GM12873 (cell line): ENCODE measurements around the gene MICOS13.
A peak's percentile ranks its signal among the peaks of the same experiment; 100 is the strongest.

Experiments used
- TF ChIP-seq, protein P1 (sequence below): IDR thresholded peaks from 2 replicates; pipeline ENCODE4 v1.5.1; 2012; ENCODE audit warnings: low read depth, mild to moderate bottlenecking, moderate library complexity, low read length, control low read depth; ENCODE audit not compliant: insufficient read depth; ENCODE audit errors: missing control alignments

MICOS13 gene

DNA sequence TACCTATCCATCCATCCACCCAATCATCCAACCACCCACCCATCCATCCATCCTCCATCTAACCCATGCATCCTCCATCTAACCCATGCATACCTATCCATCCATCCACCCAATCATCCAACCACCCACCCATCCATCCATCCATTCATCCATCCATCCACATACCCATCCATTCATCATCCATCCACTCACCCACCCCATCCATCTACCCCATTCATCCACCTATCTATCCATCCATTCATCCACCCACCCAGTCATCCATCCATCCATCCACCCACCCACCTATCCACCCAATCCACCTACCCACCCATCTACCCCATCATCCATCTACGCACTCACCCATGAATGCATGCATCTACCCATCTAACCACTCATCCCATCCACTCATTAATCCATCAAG, 6.6 kb downstream of the MICOS13 start:
- TF ChIP-seq, protein P1, sequence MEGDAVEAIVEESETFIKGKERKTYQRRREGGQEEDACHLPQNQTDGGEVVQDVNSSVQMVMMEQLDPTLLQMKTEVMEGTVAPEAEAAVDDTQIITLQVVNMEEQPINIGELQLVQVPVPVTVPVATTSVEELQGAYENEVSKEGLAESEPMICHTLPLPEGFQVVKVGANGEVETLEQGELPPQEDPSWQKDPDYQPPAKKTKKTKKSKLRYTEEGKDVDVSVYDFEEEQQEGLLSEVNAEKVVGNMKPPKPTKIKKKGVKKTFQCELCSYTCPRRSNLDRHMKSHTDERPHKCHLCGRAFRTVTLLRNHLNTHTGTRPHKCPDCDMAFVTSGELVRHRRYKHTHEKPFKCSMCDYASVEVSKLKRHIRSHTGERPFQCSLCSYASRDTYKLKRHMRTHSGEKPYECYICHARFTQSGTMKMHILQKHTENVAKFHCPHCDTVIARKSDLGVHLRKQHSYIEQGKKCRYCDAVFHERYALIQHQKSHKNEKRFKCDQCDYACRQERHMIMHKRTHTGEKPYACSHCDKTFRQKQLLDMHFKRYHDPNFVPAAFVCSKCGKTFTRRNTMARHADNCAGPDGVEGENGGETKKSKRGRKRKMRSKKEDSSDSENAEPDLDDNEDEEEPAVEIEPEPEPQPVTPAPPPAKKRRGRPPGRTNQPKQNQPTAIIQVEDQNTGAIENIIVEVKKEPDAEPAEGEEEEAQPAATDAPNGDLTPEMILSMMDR = no peak

DNA sequence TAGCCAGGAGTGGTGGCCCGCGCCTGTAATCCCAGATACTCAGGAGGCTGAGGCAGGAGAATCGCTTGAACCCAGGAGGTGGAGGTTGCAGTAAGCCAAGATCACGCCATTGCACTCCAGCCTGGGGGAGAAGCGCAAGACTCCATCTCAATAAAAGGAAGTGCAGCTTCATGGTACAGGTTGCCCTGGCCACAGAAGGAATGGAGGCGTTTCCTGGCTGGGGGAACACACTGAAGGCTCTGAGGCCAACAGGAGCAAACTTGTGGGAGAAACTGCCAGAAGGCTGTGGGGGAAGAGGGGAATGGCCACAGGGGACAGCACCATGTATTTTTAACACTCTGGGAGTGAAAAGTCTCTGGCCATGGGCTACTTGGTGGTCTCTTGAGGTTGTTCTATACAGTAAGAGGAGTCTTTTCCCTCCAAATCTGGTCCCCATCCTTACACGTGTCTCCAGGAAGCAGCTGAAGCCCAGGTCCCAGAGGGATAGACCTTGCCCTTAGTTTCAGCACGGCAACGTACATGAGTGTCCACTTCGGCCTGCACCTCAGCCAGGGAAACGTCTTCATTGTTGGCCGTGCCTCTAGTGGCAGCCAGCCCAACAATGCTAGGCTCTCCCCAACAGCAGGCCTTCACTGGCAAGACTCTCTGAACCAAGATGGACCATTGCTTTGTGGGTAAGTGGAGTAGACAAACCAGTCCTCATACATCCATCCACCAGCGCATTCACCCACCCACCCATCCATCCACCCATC, 7.4 kb downstream of the MICOS13 start:
- TF ChIP-seq, protein P1 = no peak

DNA sequence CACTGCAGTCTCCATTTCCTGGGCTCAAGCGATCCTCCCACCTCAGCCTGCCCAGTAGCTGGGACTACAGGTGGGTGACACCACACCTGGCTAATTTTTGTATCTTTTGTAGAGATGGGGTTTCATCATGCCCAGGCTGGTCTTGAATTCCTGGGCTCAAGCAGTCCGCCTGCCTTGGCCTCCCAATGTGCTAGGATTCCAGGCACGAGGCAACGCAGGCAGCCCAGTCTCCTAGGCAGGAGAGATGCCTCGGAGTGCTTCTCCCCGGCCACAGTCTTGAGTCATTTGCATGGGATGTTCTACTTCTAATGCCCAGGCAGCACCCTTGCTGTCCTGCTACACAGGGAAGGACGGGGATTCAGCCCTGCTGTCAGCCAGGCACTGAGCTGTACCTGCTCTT, 8.7 kb downstream of the MICOS13 start:
- TF ChIP-seq, protein P1 = no peak

DNA sequence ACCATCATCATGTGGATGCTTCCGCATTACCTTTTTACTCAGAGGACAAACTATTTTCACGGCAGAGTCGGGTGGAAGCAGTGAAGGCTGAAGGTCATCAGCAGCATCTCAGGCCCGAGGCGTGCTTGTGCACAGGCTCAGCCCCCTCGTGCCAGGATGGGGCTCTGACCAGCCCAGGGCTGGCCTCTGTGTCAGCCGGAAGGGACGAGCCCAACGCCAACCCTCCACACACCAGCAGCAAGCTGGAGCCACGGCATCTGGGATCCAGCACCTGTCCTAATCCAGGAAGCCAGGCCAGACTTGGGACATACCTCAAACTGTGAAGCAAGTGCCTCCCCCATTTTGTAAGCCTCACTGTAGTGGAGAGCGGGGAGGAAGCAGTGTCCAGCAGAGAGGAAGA, 11.1 kb downstream of the MICOS13 start:
- TF ChIP-seq, protein P1 = no peak

DNA sequence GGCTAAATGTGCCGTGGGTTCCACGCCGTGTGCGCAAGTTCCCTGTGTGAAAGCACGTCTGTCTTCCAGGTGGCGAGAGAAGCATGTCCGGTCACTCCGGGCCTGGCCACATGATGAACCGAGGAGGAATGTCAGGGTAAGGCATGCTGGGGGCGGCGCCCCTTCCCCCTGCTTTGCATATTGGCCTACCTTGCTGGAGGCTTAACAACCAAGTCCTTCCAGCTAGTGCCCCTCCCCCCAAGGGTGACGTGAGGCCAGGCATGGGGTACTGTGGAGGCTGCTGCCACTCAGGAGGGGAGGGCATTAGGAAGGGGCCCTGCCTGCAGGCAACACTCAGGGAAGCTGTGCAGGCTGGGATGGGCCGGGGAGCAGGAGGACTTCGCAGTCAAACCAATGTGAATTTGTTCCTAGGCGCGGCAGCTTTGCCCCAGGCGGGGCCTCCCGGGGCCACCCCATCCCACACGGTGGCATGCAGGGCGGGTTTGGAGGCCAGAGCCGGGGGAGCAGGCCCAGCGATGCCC, 12.5 kb downstream of the MICOS13 start:
- TF ChIP-seq, protein P1 = no peak

DNA sequence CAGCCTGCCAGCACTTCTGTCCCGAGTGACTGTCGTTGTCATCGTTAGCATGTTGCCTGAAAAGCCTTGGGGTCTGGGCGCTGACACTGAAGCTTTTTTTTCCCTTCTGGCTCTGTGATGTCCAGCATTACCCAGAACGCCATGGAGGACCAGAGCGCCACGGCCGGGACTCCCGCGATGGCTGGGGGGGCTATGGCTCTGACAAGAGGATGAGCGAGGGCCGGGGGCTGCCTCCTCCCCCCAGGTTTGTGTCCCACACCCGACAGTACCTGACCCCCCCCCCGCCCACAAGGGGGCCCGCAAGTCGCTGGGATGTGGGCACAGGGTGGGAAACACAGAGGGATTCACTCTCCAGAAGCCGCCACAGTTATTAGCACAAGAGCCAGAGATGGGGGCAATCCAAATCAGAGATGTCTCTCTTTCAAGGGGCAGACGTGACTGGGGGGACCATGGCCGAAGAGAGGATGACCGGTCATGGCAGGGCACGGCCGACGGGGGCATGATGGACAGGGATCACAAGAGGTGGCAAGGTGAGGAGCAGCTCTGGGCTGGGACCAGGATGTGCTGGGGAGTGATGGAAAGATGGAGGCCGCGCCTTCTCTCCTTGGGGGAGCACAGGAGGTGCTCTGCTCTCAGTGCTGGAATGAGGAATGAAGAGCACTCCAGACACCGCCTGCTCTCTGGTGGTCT, 13.2 kb downstream of the MICOS13 start:
- TF ChIP-seq, protein P1 = no peak

DNA sequence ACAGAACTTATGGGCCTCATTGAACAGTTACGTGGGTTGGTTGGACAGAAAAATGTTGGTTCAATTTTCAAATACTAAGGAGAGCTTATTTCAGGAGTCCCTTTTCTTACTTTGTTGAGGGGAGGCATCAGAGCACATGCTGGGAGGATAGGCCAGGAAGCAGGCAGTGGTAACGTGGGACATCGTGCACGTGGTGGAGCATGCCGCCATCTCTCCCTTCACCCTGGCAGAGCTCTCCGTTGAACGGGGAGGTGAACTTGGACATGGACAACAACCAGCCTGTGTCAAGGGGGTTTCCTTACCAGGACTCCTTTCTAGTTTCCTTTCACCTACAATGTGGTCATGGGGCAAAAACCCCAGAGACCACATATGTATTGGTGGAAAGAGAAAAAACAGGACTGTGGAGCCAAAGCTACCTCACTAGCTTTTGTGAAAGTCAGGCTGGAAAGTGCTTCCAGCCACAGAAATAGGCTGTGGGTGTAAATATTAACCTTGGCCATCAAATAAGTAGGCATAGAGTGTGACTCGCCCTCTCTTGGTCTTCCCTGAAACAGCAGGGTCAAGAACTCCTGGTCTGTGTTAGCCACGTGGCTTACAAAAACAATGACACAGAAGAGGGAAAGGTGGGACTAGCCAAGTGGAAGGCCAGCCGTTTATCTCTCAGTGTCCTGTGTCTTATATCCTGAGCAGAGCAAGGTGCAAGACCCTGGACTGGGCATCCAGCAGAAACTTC, 14.4 kb downstream of the MICOS13 start:
- TF ChIP-seq, protein P1 = peak; percentile 22
